GM10248 (cell line): ENCODE results near the gene TXNRD1.

Source experiments
- CTCF ChIA-PET: fragments of 300-600 bp; sonication (Branson Sonifier 250); formaldehyde crosslinking; extraction: SDS; loops from one replicate; lab custom pipeline; 2021; ENCODE audit warnings: antibody characterized with exemption; lab: Yijun Ruan, JAX
- POLR2A ChIA-PET: fragments of 350-650 bp; sonication (Branson Sonifier 250); formaldehyde crosslinking; extraction: SDS; loops from one replicate; lab custom pipeline; 2020; ENCODE audit warnings: antibody characterized with exemption; lab: Yijun Ruan, JAX
- DNase-seq: peaks from one replicate; pipeline ENCODE4 v3.0.0; 2012; ENCODE audit errors: extremely low spot score
- TF ChIP-seq, protein P1 (sequence below): IDR thresholded peaks from 2 replicates; pipeline ENCODE4 v1.5.1; 2012; ENCODE audit warnings: mild to moderate bottlenecking, low read depth; ENCODE audit errors: extremely low read depth, missing control alignments, control extremely low read depth

The TXNRD1 gene

DNA sequence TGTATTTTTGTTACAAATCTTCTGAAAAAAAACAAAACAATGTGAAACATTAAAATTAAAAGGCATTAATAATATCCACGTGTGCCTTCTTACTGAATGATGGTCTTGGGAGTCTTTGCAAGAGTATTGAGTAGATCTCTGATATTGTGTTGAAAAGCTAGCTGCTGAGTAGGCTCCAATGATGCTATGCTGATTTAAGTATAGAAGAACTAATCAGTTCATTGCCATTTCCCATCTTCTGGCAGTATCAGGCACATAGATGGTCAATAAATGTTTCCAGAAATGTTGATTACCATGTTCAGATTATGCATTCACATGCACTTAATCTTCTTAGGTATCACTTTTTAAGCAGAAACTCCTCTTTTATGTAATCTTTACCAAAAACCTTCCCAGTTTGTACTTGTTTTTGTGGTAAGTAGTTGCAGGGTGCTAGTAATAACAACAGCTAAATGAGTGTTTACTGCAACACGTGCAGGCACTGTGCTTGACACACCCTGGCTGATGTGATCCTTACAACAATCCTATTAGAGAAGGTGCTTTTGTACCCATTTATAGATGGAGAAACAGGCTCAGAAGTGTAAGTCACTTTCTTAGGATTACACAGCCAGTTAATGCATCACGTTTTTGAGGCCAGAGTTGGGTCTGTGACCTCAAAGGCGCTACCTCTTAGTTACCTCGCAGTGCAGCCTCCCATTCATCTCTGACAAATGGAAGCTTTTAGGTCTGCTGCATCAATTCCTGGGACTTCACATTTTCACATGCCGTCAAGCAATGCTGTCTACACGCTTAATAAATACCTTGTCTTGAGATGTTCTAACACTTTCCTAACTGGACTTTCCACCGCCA, 134.9 kb downstream of the TXNRD1 start:
- TF ChIP-seq, protein P1, sequence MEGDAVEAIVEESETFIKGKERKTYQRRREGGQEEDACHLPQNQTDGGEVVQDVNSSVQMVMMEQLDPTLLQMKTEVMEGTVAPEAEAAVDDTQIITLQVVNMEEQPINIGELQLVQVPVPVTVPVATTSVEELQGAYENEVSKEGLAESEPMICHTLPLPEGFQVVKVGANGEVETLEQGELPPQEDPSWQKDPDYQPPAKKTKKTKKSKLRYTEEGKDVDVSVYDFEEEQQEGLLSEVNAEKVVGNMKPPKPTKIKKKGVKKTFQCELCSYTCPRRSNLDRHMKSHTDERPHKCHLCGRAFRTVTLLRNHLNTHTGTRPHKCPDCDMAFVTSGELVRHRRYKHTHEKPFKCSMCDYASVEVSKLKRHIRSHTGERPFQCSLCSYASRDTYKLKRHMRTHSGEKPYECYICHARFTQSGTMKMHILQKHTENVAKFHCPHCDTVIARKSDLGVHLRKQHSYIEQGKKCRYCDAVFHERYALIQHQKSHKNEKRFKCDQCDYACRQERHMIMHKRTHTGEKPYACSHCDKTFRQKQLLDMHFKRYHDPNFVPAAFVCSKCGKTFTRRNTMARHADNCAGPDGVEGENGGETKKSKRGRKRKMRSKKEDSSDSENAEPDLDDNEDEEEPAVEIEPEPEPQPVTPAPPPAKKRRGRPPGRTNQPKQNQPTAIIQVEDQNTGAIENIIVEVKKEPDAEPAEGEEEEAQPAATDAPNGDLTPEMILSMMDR: no peak
- POLR2A ChIA-PET: no interaction called here
- no peak for DNase-seq
- CTCF ChIA-PET: interaction anchor here (1.0 to 2.5 kb wide), 2 partner anchors 8 to 14 kb away, joined by 4 to 6 read pairs; no protein-coding TSS in a partner anchor

DNA sequence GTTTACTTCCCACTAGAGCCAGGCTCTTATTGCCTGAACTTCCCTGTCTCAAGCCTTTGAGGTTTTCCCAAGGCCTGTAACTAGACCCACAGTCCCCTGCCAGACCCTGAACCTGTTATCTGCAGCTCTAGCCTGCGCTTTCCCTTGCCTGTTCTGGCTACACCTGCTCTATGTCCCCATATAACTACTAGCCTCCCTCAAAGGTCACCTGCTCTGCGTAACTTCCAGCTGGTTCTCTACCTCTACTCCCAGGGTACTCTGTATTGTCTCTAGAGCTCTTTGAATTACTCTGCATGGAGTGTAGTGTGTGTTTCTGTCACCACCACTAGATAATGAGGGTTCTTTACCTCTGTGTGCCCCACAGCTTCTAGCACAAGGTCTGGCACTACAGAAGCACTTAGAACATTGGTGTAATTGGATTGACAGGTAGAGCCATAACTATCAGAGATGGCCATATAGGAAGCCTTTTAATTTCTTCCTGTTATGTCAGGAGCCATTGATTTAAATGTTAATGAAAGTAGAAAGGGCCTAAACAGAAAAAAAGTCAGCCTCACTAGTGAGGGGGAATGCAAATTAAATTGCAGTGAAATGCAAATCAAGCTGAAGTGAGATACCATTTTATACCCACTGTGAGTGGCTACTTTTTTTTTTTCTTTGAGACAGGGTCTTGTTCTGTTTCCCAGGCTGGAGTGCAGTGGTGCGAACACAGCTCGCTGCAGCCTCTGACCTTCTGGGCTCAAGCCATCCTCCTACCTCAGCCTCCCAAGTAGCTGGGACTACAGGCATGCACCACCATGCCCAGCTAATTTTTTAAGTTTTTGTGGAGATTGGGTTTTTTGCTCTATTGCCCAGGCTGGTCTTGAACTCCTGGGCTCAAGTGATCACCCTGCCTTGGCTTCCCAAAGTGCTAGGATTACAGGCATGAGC, 135.7 kb downstream of the TXNRD1 start:
- TF ChIP-seq, protein P1: no peak
- DNase-seq: no peak
- CTCF ChIA-PET: interaction anchor here (1.0 to 2.5 kb wide), 2 partner anchors 9 to 15 kb away, joined by 4 to 6 read pairs; no protein-coding TSS in a partner anchor
- POLR2A ChIA-PET: no interaction called here

GRCh38 chr12:104352106-104352713, 136.6 kb downstream of the TXNRD1 start:
- TF ChIP-seq, protein P1: no peak
- POLR2A ChIA-PET: no interaction called here
- CTCF ChIA-PET: interaction anchor here (0.8 to 2.5 kb wide), 3 partner anchors 10 to 152 kb away, joined by 3 to 6 read pairs (median 3); no protein-coding TSS in a partner anchor
- DNase-seq: no peak

- ChIA-PET POLR2A (no interaction called here), CTCF (interaction anchor here (2.5 kb wide), 1 partner anchor 11 kb away, joined by 6 read pairs; no protein-coding TSS in a partner anchor)
- TF ChIP-seq, protein P1: no peak
- DNase-seq: no peak
These were observed 137.7 kb downstream of the TXNRD1 start for GRCh38 chr12:104353012-104353981.

DNA sequence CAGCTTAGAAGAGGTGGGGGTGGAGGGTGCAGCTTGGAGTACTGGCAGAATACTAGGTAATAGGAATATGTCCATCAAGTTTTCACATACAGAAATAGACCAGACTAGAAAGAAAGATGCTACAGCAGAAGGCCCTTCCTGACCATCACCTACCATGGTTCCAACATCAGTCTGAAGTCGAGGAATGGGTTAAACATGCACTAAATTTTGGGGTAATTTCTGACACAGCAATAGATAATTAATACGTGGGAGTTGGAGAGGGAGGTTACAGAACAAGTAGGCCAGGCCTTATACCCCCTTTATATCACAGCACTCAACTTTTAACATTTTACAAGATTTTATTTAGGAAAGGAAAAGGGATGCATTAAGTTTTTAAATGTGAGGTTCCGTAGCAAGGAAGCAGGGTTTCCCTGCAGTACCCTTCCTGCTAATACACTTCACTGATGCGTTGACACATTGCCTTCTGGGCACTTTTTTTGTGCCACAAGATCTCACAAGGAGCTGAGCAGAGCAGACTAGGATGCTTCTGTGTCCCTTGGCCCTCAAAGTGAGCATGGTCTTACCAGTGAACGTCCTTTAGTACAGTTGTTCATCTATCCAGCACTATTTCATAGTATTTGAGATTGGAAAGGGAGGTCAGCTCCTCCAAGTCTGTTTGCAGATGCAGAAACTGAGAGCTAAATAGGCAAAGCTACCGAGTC, 138.7 kb downstream of the TXNRD1 start:
- no peak for DNase-seq
- CTCF ChIA-PET: interaction anchor here (0.7 kb wide), 1 partner anchor 27 kb away, joined by 3 read pairs; no protein-coding TSS in a partner anchor
- TF ChIP-seq, protein P1: no peak
- POLR2A ChIA-PET: no interaction called here
